ENCODE results near the gene ASCL2. TPM values are rescaled to one million over a fixed set of nuclear protein-coding genes. Genes with fewer than 3 reads are reported as not detected.

Gene ASCL2
- total RNA-seq, 2 experiments from 2014 or later: not detected

- no TSS peak for BruUV-seq (replicated peaks)
- Histone ChIP-seq H3K36me3 (ENCODE audit: insufficient read depth, low read length) (no peaks in the 10 kb centered on the region), H3K79me2 (ENCODE audit: insufficient read depth, low read depth, low read length) (no peaks in the 10 kb centered on the region), H3K9me2 (ENCODE audit: insufficient read depth, low read length) (no peaks in the 10 kb centered on the region), H4K20me1 (ENCODE audit: insufficient read depth, low read length) (no peaks in the 10 kb centered on the region), H2AFZ (ENCODE audit: low read length) (no peak overlapping the region), H3K9me3 (ENCODE audit: low read length) (no peaks in the 10 kb centered on the region), H3K4me2 (ENCODE audit: low read length) (no peak overlapping the region), H3K4me1 (ENCODE audit: insufficient read depth, low read length, poor library complexity, severe bottlenecking) (no peaks in the 10 kb centered on the region), H3K4me3 (ENCODE audit: low read depth, low read length, poor library complexity, severe bottlenecking) (no peak overlapping the region), H3K27ac (ENCODE audit: low read depth, low read length, poor library complexity, severe bottlenecking) (no peak overlapping the region)
- no peak for DNase-seq (ENCODE audit: low spot score)
- POLR2A ChIA-PET: interaction anchor here (0.6 kb wide), 2 partner anchors 59 to 574 kb away, joined by 3 to 5 read pairs; no protein-coding TSS in a partner anchor
- intact Hi-C loops (cut with micrococcal nuclease; ENCODE audit: unreplicated experiment): no loop called here
- CTCF ChIA-PET (ENCODE audit: unreplicated experiment): no interaction called here
- TF ChIP-seq CTCF (conservative IDR thresholded peaks at IDR 0.05; ENCODE audit: low read length): peak; percentile 52; the same call in 1 of the 2 replicates
- no peak for TF ChIP-seq EZH2phosphoT487 (IDR thresholded peaks at IDR 0.05; ENCODE audit: borderline replicate concordance, low read depth, low read length)
Observed at GRCh38 chr11:2298795-2299761, 28.7 kb upstream of the ASCL2 start.

- POLR2A ChIA-PET: no interaction called here
- H3K27ac ChIP-seq (ENCODE audit: low read depth, low read length, poor library complexity, severe bottlenecking): no peak overlapping the region
Observed at GRCh38 chr11:2298131-2298794, 27.9 kb upstream of the ASCL2 start.

GRCh38 chr11:2297623-2298030 is 27.2 kb upstream of the ASCL2 start:
- no peak for TF ChIP-seq CTCF (conservative IDR thresholded peaks at IDR 0.05; ENCODE audit: low read length)
- no TSS peak for BruUV-seq (replicated peaks)
- no peaks in the 10 kb centered on the region for H3K36me3 ChIP-seq (ENCODE audit: insufficient read depth, low read length)
- H3K4me3 ChIP-seq (ENCODE audit: low read depth, low read length, poor library complexity, severe bottlenecking): no peak overlapping the region
- H3K9me3 ChIP-seq (ENCODE audit: low read length): no peaks in the 10 kb centered on the region
- no peak overlapping the region for H3K27ac ChIP-seq (ENCODE audit: low read depth, low read length, poor library complexity, severe bottlenecking)
- H3K4me2 ChIP-seq (ENCODE audit: low read length): no peak overlapping the region
- no peaks in the 10 kb centered on the region for H3K9me2 ChIP-seq (ENCODE audit: insufficient read depth, low read length)
- ChIA-PET CTCF (ENCODE audit: unreplicated experiment) (no interaction called here), POLR2A (interaction anchor here (0.6 kb wide), 1 partner anchor 688 kb away, joined by 16 read pairs; no protein-coding TSS in a partner anchor)
- no peak overlapping the region for H2AFZ ChIP-seq (ENCODE audit: low read length)
- H3K4me1 ChIP-seq (ENCODE audit: insufficient read depth, low read length, poor library complexity, severe bottlenecking): no peaks in the 10 kb centered on the region
- DNase-seq (ENCODE audit: low spot score): no peak
- intact Hi-C loops (cut with micrococcal nuclease; ENCODE audit: unreplicated experiment): no loop called here
- no peaks in the 10 kb centered on the region for H3K79me2 ChIP-seq (ENCODE audit: insufficient read depth, low read depth, low read length)
- no peaks in the 10 kb centered on the region for H4K20me1 ChIP-seq (ENCODE audit: insufficient read depth, low read length)

More at GRCh38 chr11:2298131-2298794, 27.9 kb upstream of the ASCL2 start:
- no peaks in the 10 kb centered on the region for H3K36me3 ChIP-seq (ENCODE audit: insufficient read depth, low read length)
- H3K79me2 ChIP-seq (ENCODE audit: insufficient read depth, low read depth, low read length): no peaks in the 10 kb centered on the region
- H3K4me3 ChIP-seq (ENCODE audit: low read depth, low read length, poor library complexity, severe bottlenecking): no peak overlapping the region
- H3K4me1 ChIP-seq (ENCODE audit: insufficient read depth, low read length, poor library complexity, severe bottlenecking): no peaks in the 10 kb centered on the region
- no peak for DNase-seq (ENCODE audit: low spot score)
- H3K9me2 ChIP-seq (ENCODE audit: insufficient read depth, low read length): no peaks in the 10 kb centered on the region
- intact Hi-C loops (cut with micrococcal nuclease; ENCODE audit: unreplicated experiment): no loop called here
- no TSS peak for BruUV-seq (replicated peaks)
- H4K20me1 ChIP-seq (ENCODE audit: insufficient read depth, low read length): no peaks in the 10 kb centered on the region
- H3K9me3 ChIP-seq (ENCODE audit: low read length): no peaks in the 10 kb centered on the region
- CTCF ChIA-PET (ENCODE audit: unreplicated experiment): no interaction called here
- no peak overlapping the region for H2AFZ ChIP-seq (ENCODE audit: low read length)
- no peak overlapping the region for H3K4me2 ChIP-seq (ENCODE audit: low read length)
- no peak for TF ChIP-seq EZH2phosphoT487 (IDR thresholded peaks at IDR 0.05; ENCODE audit: borderline replicate concordance, low read depth, low read length)
